Vagina (tissue), 2 donors: ENCODE data around the gene SNX3. TPM values are rescaled to one million over a fixed set of nuclear protein-coding genes. Genes with fewer than 3 reads are reported as not detected.

Experiments used
- DNase-seq, 2 donors: peaks; one replicate each; pipeline ENCODE4 v3.0.0-alpha.2; 2017; ENCODE audit errors: extremely low spot score in 2 of 2
- H3K27ac ChIP-seq: fragments of 200-600 bp; sonication (generic); one replicate; pipeline ENCODE4 v1.5.1; 2019
- H3K27me3 ChIP-seq: fragments of 200-600 bp; sonication (generic); one replicate; pipeline ENCODE4 v1.5.1; 2019
- H3K36me3 ChIP-seq, 2 donors: fragments of 200-600 bp; sonication (generic); one replicate each; pipeline ENCODE4 v1.5.1; 2017 to 2019
- H3K4me1 ChIP-seq: fragments of 200-600 bp; sonication (generic); one replicate; pipeline ENCODE4 v1.5.1; 2019
- H3K4me3 ChIP-seq, 2 donors: fragments of 200-600 bp; sonication (generic); 1 replicate in 1 of 2; 2 replicates in 1 of 2; pipeline ENCODE4 v1.5.1; 2016 to 2019
- H3K9me3 ChIP-seq: fragments of 200-600 bp; sonication (generic); one replicate; pipeline ENCODE4 v1.5.1; 2019
- CTCF ChIP-seq, 3 experiments: fragments of 450-650 bp in 2 of 3; fragments of 200-600 bp in 1 of 3; sonication (generic) in 1 of 3; IDR thresholded peaks; one replicate each; pipeline ENCODE4 v1.5.1; 2017 to 2019; ENCODE audit warnings: antibody characterized with exemption in 3 of 3, mild to moderate bottlenecking in 2 of 3, moderate library complexity in 2 of 3
- POLR2A ChIP-seq, 2 donors: fragments of 450-650 bp; IDR thresholded peaks; one replicate each; pipeline ENCODE4 v1.6.1; 2017; ENCODE audit warnings: antibody characterized with exemption in 2 of 2, mild to moderate bottlenecking in 2 of 2, moderate library complexity in 2 of 2
- POLR2AphosphoS5 ChIP-seq, 2 donors: sonication (generic); formaldehyde crosslinking; IDR thresholded peaks; one replicate each; pipeline ENCODE4 v1.9.0; 2017; ENCODE audit warnings: antibody characterized with exemption in 2 of 2, mild to moderate bottlenecking in 2 of 2, low read depth in 1 of 2; ENCODE audit not compliant: insufficient read depth in 1 of 2
- intact Hi-C: fragments of 100-400 bp; cut with DNase I; formaldehyde crosslinking; loops from one replicate; pipeline ENCODE4 v1.15.1; 2023
- total RNA-seq: library from RNA; depleted of rRNA; stranded (reverse); fragments of >200 nt; gene quantifications from one replicate; pipeline ENCODE4 v1.2.3, GENCODE V29; 2016

SNX3 gene
- total RNA-seq, 1 donor from 2014 or later, result 123 TPM

- no peaks in the 10 kb centered on the region for H3K9me3 ChIP-seq
- H3K4me3 ChIP-seq, result no peak overlapping the region
- intact Hi-C loops, result no loop called here
- TF ChIP-seq POLR2A (IDR thresholded peaks at IDR 0.05), result no peak
- DNase-seq, result peak in 1 of 2 donors; percentile 20
- no peaks in the 10 kb centered on the region for H3K36me3 ChIP-seq
- H3K27ac ChIP-seq, result no peak overlapping the region
- peaks cover 18% of the 10 kb centered on the region for H3K4me1 ChIP-seq
- H3K27me3 ChIP-seq, result peaks cover 14% of the 10 kb centered on the region
These were observed 81.1 kb downstream of the SNX3 start for GRCh38 chr6:108179741-108180140.

GRCh38 chr6:108176281-108177089 is 84.4 kb downstream of the SNX3 start:
- peak overlapping the region; percentile 4 to 16 for H3K4me3 ChIP-seq

GRCh38 chr6:108175592-108176279 is 85.1 kb downstream of the SNX3 start:
- H3K27ac ChIP-seq, result no peak overlapping the region
- peak overlapping the region; percentile 4 to 16 for H3K4me3 ChIP-seq
- peaks cover 24% of the 10 kb centered on the region for H3K4me1 ChIP-seq
- no peak for TF ChIP-seq POLR2A (IDR thresholded peaks at IDR 0.05)
- no peak for TF ChIP-seq POLR2AphosphoS5 (IDR thresholded peaks at IDR 0.05; ENCODE audit: insufficient read depth in 1 of 2, low read depth in 1 of 2)
- TF ChIP-seq CTCF (IDR thresholded peaks at IDR 0.05), result no peak
- no peaks in the 10 kb centered on the region for H3K9me3 ChIP-seq
- intact Hi-C loops, result no loop called here
- no peaks in the 10 kb centered on the region for H3K36me3 ChIP-seq
- no peak for DNase-seq
- peaks cover 20% of the 10 kb centered on the region for H3K27me3 ChIP-seq

More at GRCh38 chr6:108176281-108177089, 84.4 kb downstream of the SNX3 start:
- H3K27ac ChIP-seq, result no peak overlapping the region
- TF ChIP-seq POLR2A (IDR thresholded peaks at IDR 0.05) (no peak), POLR2AphosphoS5 (IDR thresholded peaks at IDR 0.05; ENCODE audit: insufficient read depth in 1 of 2, low read depth in 1 of 2) (no peak), CTCF (IDR thresholded peaks at IDR 0.05) (no peak)
- peak in 1 of 2 donors; percentile 47 for DNase-seq
- intact Hi-C loops, result no loop called here
- H3K4me1 ChIP-seq, result peaks cover 24% of the 10 kb centered on the region
- no peaks in the 10 kb centered on the region for H3K9me3 ChIP-seq
- H3K27me3 ChIP-seq, result peaks cover 20% of the 10 kb centered on the region
- no peaks in the 10 kb centered on the region for H3K36me3 ChIP-seq

GRCh38 chr6:108175176-108175591 is 85.7 kb downstream of the SNX3 start:
- peak overlapping the region; percentile 4 to 16 for H3K4me3 ChIP-seq
- H3K27ac ChIP-seq, result no peak overlapping the region
- intact Hi-C loops, result no loop called here

More at GRCh38 chr6:108175176-108175591, 85.7 kb downstream of the SNX3 start:
- H3K4me1 ChIP-seq, result peaks cover 24% of the 10 kb centered on the region
- TF ChIP-seq POLR2A (IDR thresholded peaks at IDR 0.05) (no peak), POLR2AphosphoS5 (IDR thresholded peaks at IDR 0.05; ENCODE audit: insufficient read depth in 1 of 2, low read depth in 1 of 2) (no peak), CTCF (IDR thresholded peaks at IDR 0.05) (no peak)
- peaks cover 20% of the 10 kb centered on the region for H3K27me3 ChIP-seq
- H3K9me3 ChIP-seq, result no peaks in the 10 kb centered on the region
- H3K36me3 ChIP-seq, result no peaks in the 10 kb centered on the region
- no peak for DNase-seq
